Natural killer cell (primary cell): ENCODE results near the gene RDX. TPM values are rescaled to one million over a fixed set of nuclear protein-coding genes. Genes with fewer than 3 reads are reported as not detected.

ENCODE experiments used
- ATAC-seq, 3 donors: fragments of 150-1000 bp in 2 of 3; fragments of 200-7000 bp in 1 of 3; cut with Tn5 transposase; 1 replicate in 1 of 3; 2 replicates in 2 of 3; pipeline ENCODE4 v1.10.0; 2021; ENCODE audit warnings: mild to moderate bottlenecking in 2 of 3, moderate library complexity in 2 of 3
- DNase-seq, 2 donors: peaks; one replicate each; pipeline versions ENCODE4 v3.0.0 to v3.0.0-alpha.2; 2013 to 2021; ENCODE audit warnings: mixed read lengths in 1 of 2
- H3K27ac ChIP-seq: one replicate; pipeline ENCODE4 v1.5.1; 2013; ENCODE audit warnings: mild to moderate bottlenecking, low read length
- H3K27me3 ChIP-seq: one replicate; pipeline ENCODE4 v1.6.1; 2013; ENCODE audit warnings: low read length; ENCODE audit not compliant: control insufficient read depth, insufficient read depth
- H3K36me3 ChIP-seq: one replicate; pipeline ENCODE4 v1.6.1; 2013; ENCODE audit warnings: low read length; ENCODE audit not compliant: control insufficient read depth, insufficient read depth
- H3K4me1 ChIP-seq: one replicate; pipeline ENCODE4 v1.6.1; 2013; ENCODE audit warnings: low read length; ENCODE audit not compliant: control insufficient read depth, insufficient read depth
- H3K4me3 ChIP-seq: one replicate; pipeline ENCODE4 v1.5.1; 2013; ENCODE audit warnings: low read length
- H3K9me3 ChIP-seq: one replicate; pipeline ENCODE4 v1.6.1; 2013; ENCODE audit warnings: low read length; ENCODE audit not compliant: control insufficient read depth, insufficient read depth
- H3K27ac Mint-ChIP-seq, 2 donors: one replicate each; pipeline ENCODE4 v1.8.0; 2022; ENCODE audit warnings: mild to moderate bottlenecking in 2 of 2, mixed read lengths in 2 of 2, moderate library complexity in 1 of 2
- H3K27me3 Mint-ChIP-seq, 2 donors: one replicate each; pipeline ENCODE4 v1.8.0; 2022; ENCODE audit warnings: low read depth in 2 of 2, mixed read lengths in 2 of 2
- H3K36me3 Mint-ChIP-seq: one replicate; pipeline ENCODE4 v1.8.0; 2022; ENCODE audit warnings: mixed read lengths
- H3K4me1 Mint-ChIP-seq, 2 donors: one replicate each; pipeline ENCODE4 v1.8.0; 2022; ENCODE audit warnings: mixed read lengths in 2 of 2
- H3K4me3 Mint-ChIP-seq: one replicate; pipeline ENCODE4 v1.8.0; 2022; ENCODE audit warnings: mild to moderate bottlenecking, moderate library complexity, mixed read lengths
- H3K9me3 Mint-ChIP-seq, 2 donors: one replicate each; pipeline ENCODE4 v1.8.0; 2022; ENCODE audit warnings: mixed read lengths in 2 of 2
- CTCF ChIP-seq: fragments of 200-600 bp; IDR thresholded peaks from one replicate; pipeline ENCODE4 v1.8.0; 2022; ENCODE audit warnings: antibody characterized with exemption
- WGBS: methylation state at CpG from one replicate; pipeline ENCODE4 v1.1.7; 2013; ENCODE audit warnings: missing lambda C conversion rate; ENCODE audit not compliant: insufficient coverage; 5-methylcytosine and 5-hydroxymethylcytosine counted together
- intact Hi-C: fragments of 100-400 bp; cut with micrococcal nuclease; formaldehyde crosslinking; loops from one replicate; pipeline ENCODE4 v1.14.2; 2022
- total RNA-seq, 4 donors: library from RNA; stranded (reverse); fragments of 120-200 nt in 1 of 4; gene quantifications; one replicate each; pipeline versions ENCODE4 v1.2.3 to v1.2.4, GENCODE V29; 2013 to 2022

The RDX gene
- total RNA-seq, 3 donors from 2014 or later (not counting 1 experiment from before 2014, with no cell fraction given): 22.6 to 31.1 (median 25.9) TPM

DNA sequence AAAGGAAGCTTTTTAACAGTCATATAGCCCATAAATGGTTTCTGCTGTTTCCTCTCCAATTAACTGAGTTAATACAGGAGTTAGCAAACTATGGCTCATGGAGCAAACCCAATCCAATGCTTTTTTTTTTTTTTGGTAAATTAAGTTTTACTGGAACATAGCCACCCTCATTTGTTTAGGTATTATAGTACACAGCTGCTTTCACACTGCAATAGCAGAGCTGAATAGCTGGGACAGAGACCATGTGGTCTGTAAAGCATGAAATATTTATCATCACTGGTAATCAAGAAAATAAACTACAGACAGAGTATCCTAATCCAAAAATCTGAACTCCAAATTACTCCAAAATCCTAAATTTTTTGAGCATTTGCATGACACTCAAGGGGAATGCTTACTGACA, 53.7 kb downstream of the RDX start:
- DNase-seq (no peak), ATAC-seq (no peak)
- no peaks in the 10 kb centered on the region for H3K27me3 ChIP-seq
- H3K27ac Mint-ChIP-seq: no peak overlapping the region
- no peaks in the 10 kb centered on the region for H3K36me3 Mint-ChIP-seq
- peaks cover 12% of the 10 kb centered on the region for H3K36me3 ChIP-seq
- H3K4me1 Mint-ChIP-seq: no peaks in the 10 kb centered on the region
- no peak for TF ChIP-seq CTCF
- intact Hi-C loops: no loop called here
- H3K27ac ChIP-seq: no peak overlapping the region
- no peak overlapping the region for H3K4me3 ChIP-seq
- no peaks in the 10 kb centered on the region for H3K9me3 Mint-ChIP-seq
- no peaks in the 10 kb centered on the region for H3K27me3 Mint-ChIP-seq
- no peaks in the 10 kb centered on the region for H3K4me1 ChIP-seq
- no peaks in the 10 kb centered on the region for H3K9me3 ChIP-seq
- no peak overlapping the region for H3K4me3 Mint-ChIP-seq

- ATAC-seq: no peak
- intact Hi-C loops: no loop called here
- no peaks in the 10 kb centered on the region for H3K27me3 Mint-ChIP-seq
- Histone ChIP-seq H3K36me3 (peaks cover 11% of the 10 kb centered on the region), H3K9me3 (no peaks in the 10 kb centered on the region), H3K27me3 (no peaks in the 10 kb centered on the region), H3K4me1 (no peaks in the 10 kb centered on the region), H3K27ac (no peak overlapping the region), H3K4me3 (no peak overlapping the region)
- no peak overlapping the region for H3K4me3 Mint-ChIP-seq
- H3K36me3 Mint-ChIP-seq: no peaks in the 10 kb centered on the region
- H3K27ac Mint-ChIP-seq: no peak overlapping the region
- DNase-seq: no peak
- 97% methylated on average over 7 of the region's 7 CpGs for WGBS
- H3K9me3 Mint-ChIP-seq: no peaks in the 10 kb centered on the region
- TF ChIP-seq CTCF: no peak
- H3K4me1 Mint-ChIP-seq: no peaks in the 10 kb centered on the region
These were observed 54.2 kb downstream of the RDX start for GRCh38 chr11:110242188-110242587.

DNA sequence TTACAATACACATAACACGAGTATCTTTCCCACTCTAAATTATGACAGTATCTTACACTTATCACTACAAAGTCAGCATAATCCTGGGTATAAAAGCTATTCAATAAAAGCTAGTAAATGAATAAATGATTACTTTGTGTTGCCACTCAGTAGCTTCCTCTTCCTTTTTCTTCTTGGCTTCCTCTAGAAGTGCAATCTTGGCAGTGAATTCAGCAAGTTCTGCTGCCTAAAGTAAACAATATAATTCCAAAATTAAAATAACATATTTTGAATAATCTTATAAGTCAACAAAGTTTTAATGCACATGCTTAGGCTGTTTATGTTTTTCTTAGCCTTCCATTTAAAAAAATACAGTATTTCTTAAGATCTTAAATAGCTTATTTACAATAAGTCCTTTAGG, 60.4 kb downstream of the RDX start:
- Histone ChIP-seq H3K36me3 (peaks cover 46% of the 10 kb centered on the region), H3K4me3 (no peak overlapping the region), H3K4me1 (no peaks in the 10 kb centered on the region), H3K9me3 (no peaks in the 10 kb centered on the region), H3K27me3 (no peaks in the 10 kb centered on the region), H3K27ac (no peak overlapping the region)
- WGBS: no CpG with 5 or more reads among the region's 1 CpG
- Mint-ChIP-seq H3K36me3 (peaks cover 22% of the 10 kb centered on the region), H3K9me3 (no peaks in the 10 kb centered on the region), H3K4me3 (no peak overlapping the region), H3K4me1 (no peaks in the 10 kb centered on the region), H3K27me3 (no peaks in the 10 kb centered on the region), H3K27ac (no peak overlapping the region)
- intact Hi-C loops: no loop called here
- TF ChIP-seq CTCF: no peak
- DNase-seq (no peak), ATAC-seq (no peak)

GRCh38 chr11:110230377-110230776, 66.0 kb downstream of the RDX start:
- no peak overlapping the region for H3K4me3 Mint-ChIP-seq
- ATAC-seq: no peak
- no peak for TF ChIP-seq CTCF
- peaks cover 16% of the 10 kb centered on the region for H3K36me3 Mint-ChIP-seq
- no peaks in the 10 kb centered on the region for H3K4me1 ChIP-seq
- H3K27ac Mint-ChIP-seq: no peak overlapping the region
- H3K9me3 ChIP-seq: no peaks in the 10 kb centered on the region
- no peak overlapping the region for H3K4me3 ChIP-seq
- DNase-seq: no peak
- H3K36me3 ChIP-seq: peaks cover 39% of the 10 kb centered on the region
- H3K27me3 ChIP-seq: no peaks in the 10 kb centered on the region
- no peaks in the 10 kb centered on the region for H3K9me3 Mint-ChIP-seq
- H3K27me3 Mint-ChIP-seq: no peaks in the 10 kb centered on the region
- WGBS: 93% methylated on average over 1 of the region's 3 CpGs
- intact Hi-C loops: no loop called here
- H3K27ac ChIP-seq: no peak overlapping the region
- H3K4me1 Mint-ChIP-seq: no peaks in the 10 kb centered on the region
